ENCODE measurements around the gene MAML3.

Gene MAML3

GRCh38 chr4:140071806-140072205 lies 82.2 kb downstream of the MAML3 start:
- peak; percentile 98 for DNase-seq (ENCODE audit: low read depth)

GRCh38 chr4:140070973-140071372 lies 83.0 kb downstream of the MAML3 start:
- no peak for DNase-seq (ENCODE audit: low read depth)

GRCh38 chr4:140070366-140070765 lies 83.6 kb downstream of the MAML3 start:
- DNase-seq (ENCODE audit: low read depth): no peak

- DNase-seq (ENCODE audit: low read depth): peak; percentile 79
These were observed 84.9 kb downstream of the MAML3 start for GRCh38 chr4:140069066-140069465.

- DNase-seq (ENCODE audit: low read depth): no peak
These were observed 85.7 kb downstream of the MAML3 start for GRCh38 chr4:140068271-140068670.

- no peak for DNase-seq (ENCODE audit: low read depth)
These were observed 87.7 kb downstream of the MAML3 start for GRCh38 chr4:140066031-140066930.

- no peak for DNase-seq (ENCODE audit: low read depth)
These were observed 88.6 kb downstream of the MAML3 start for GRCh38 chr4:140065393-140065792.

- DNase-seq (ENCODE audit: low read depth): no peak
These were observed 92.2 kb downstream of the MAML3 start for GRCh38 chr4:140061659-140062289.

- peak; percentile 94 for DNase-seq (ENCODE audit: low read depth)
These were observed 92.8 kb downstream of the MAML3 start for GRCh38 chr4:140061194-140061593.

GRCh38 chr4:140059159-140059558 lies 94.8 kb downstream of the MAML3 start:
- peak; percentile 47 for DNase-seq (ENCODE audit: low read depth)

- DNase-seq (ENCODE audit: low read depth): no peak
These were observed 96.3 kb downstream of the MAML3 start for GRCh38 chr4:140057701-140058100.

- no peak for DNase-seq (ENCODE audit: low read depth)
These were observed 98.0 kb downstream of the MAML3 start for GRCh38 chr4:140056015-140056414.

- no peak for DNase-seq (ENCODE audit: low read depth)
These were observed 99.1 kb downstream of the MAML3 start for GRCh38 chr4:140054861-140055260.

- no peak for DNase-seq (ENCODE audit: low read depth)
These were observed 100.8 kb downstream of the MAML3 start for GRCh38 chr4:140053185-140053584.

GRCh38 chr4:140052050-140052449 lies 101.9 kb downstream of the MAML3 start:
- DNase-seq (ENCODE audit: low read depth): peak; percentile 56

GRCh38 chr4:140049849-140050637 lies 103.9 kb downstream of the MAML3 start:
- DNase-seq (ENCODE audit: low read depth): peak; percentile 60

- peak; percentile 78 for DNase-seq (ENCODE audit: low read depth)
These were observed 104.7 kb downstream of the MAML3 start for GRCh38 chr4:140049024-140049848.

GRCh38 chr4:140048419-140048995 lies 105.5 kb downstream of the MAML3 start:
- no peak for DNase-seq (ENCODE audit: low read depth)

- DNase-seq (ENCODE audit: low read depth): no peak
These were observed 106.2 kb downstream of the MAML3 start for GRCh38 chr4:140047786-140048185.

GRCh38 chr4:140047017-140047640 lies 106.9 kb downstream of the MAML3 start:
- no peak for DNase-seq (ENCODE audit: low read depth)

GRCh38 chr4:140046543-140046942 lies 107.4 kb downstream of the MAML3 start:
- no peak for DNase-seq (ENCODE audit: low read depth)
